SH-SY5Y (cell line): ENCODE results near the gene ITPR2.

Experiments
- GATA2 ChIP-seq: IDR thresholded peaks from 2 replicates; pipeline ENCODE4 v1.6.1; 2011; ENCODE audit warnings: mild to moderate bottlenecking, low read depth, low read length
- GATA3 ChIP-seq: IDR thresholded peaks from 2 replicates; pipeline ENCODE4 v1.6.1; 2011; ENCODE audit warnings: low read depth, mild to moderate bottlenecking, low read length, moderate library complexity

DNA sequence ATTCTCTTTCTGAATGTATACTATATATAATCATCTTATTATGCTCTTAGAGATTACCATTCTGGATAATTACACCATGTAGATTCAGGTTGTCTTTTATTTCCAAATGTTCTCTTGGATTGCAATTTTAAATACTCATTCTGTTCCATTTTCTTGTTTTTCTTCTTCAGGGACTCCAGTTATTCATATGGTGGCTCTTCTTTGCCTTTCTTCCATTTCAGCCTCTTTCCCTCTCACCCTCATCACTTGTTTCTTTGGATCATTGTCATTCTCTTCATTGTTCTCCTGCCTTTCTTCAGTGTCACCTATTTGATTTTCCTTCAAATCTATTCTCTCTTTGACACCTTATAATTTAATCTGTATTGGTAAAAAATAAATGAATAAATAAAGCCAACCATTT is 182.0 kb downstream of the ITPR2 start:
- TF ChIP-seq GATA2 = no peak
- TF ChIP-seq GATA3 = no peak
